LNCaP clone FGC (cell line): ENCODE measurements around the gene DHX9.

Source experiments
- DNase-seq: peaks from one replicate; pipeline ENCODE4 v3.0.0-alpha.2; 2011; ENCODE audit warnings: low read depth
- H3K4me3 ChIP-seq: 2 replicates; pipeline ENCODE4 v1.5.1; 2011; ENCODE audit warnings: mild to moderate bottlenecking, low read depth, low read length, control low read depth
- TF ChIP-seq, protein P1 (sequence below): IDR thresholded peaks from 2 replicates; pipeline ENCODE4 v1.5.1; 2012; ENCODE audit warnings: mild to moderate bottlenecking; ENCODE audit not compliant: control insufficient read depth, insufficient read depth; ENCODE audit errors: extremely low read depth

DHX9 gene

GRCh38 chr1:182930985-182931384 lies 91.8 kb downstream of the DHX9 start:
- no peak for DNase-seq
- H3K4me3 ChIP-seq = no peak overlapping the region
- TF ChIP-seq, protein P1, sequence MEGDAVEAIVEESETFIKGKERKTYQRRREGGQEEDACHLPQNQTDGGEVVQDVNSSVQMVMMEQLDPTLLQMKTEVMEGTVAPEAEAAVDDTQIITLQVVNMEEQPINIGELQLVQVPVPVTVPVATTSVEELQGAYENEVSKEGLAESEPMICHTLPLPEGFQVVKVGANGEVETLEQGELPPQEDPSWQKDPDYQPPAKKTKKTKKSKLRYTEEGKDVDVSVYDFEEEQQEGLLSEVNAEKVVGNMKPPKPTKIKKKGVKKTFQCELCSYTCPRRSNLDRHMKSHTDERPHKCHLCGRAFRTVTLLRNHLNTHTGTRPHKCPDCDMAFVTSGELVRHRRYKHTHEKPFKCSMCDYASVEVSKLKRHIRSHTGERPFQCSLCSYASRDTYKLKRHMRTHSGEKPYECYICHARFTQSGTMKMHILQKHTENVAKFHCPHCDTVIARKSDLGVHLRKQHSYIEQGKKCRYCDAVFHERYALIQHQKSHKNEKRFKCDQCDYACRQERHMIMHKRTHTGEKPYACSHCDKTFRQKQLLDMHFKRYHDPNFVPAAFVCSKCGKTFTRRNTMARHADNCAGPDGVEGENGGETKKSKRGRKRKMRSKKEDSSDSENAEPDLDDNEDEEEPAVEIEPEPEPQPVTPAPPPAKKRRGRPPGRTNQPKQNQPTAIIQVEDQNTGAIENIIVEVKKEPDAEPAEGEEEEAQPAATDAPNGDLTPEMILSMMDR = no peak

DNA sequence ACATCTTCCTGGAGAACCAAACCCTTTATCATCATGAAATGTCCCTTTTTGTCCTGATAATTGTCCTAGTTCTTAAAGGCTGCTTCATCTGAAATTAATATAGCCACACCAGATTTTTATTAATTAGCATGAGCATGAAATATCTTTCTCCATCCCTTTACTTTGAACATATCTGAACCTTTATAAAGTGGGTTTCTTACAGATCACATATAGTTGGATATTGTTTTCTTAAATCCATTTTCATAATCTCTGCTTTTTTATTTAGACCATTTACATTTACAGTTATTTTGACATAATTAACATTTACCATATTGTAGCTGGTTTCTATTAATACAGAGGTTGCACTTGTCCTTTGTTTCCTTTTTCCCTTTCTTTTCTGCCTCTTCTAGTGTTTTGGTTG lies 96.6 kb downstream of the DHX9 start:
- TF ChIP-seq, protein P1 = no peak
- no peak for DNase-seq
- no peak overlapping the region for H3K4me3 ChIP-seq
